GM23338 (cell line): ENCODE measurements around the gene LRRC63. TPM values are rescaled to one million over a fixed set of nuclear protein-coding genes. Genes with fewer than 3 reads are reported as not detected.

Experiments
- ATAC-seq: fragments of 200-7000 bp; cut with Tn5 transposase; 3 replicates; pipeline ENCODE4 v1.9.1; 2020
- DNase-seq: peaks from one replicate; pipeline ENCODE4 v3.0.0-alpha.2; 2015; ENCODE audit warnings: low spot score
- H2AFZ ChIP-seq: fragments of 200-600 bp; sonication (generic); 2 replicates; pipeline ENCODE4 v1.8.0; 2016; ENCODE audit warnings: antibody characterized with exemption, mild to moderate bottlenecking, moderate library complexity
- H3F3A ChIP-seq: fragments of 200-600 bp; sonication (generic); replicated peaks from 2 replicates; pipeline ENCODE4 v1.8.0; 2017; ENCODE audit warnings: antibody characterized with exemption, mixed run types, low read depth
- H3K27ac ChIP-seq: fragments of 200-600 bp; sonication (generic); 2 replicates; pipeline ENCODE4 v1.6.1; 2016; ENCODE audit warnings: low read depth
- H3K27me3 ChIP-seq: fragments of 200-600 bp; sonication (generic); 2 replicates; pipeline ENCODE4 v1.8.0; 2016; ENCODE audit warnings: mild to moderate bottlenecking, mixed run types, moderate library complexity; ENCODE audit not compliant: insufficient read depth
- H3K36me3 ChIP-seq: fragments of 200-600 bp; sonication (generic); 2 replicates; pipeline ENCODE4 v1.8.0; 2016; ENCODE audit warnings: mild to moderate bottlenecking; ENCODE audit not compliant: insufficient read depth
- H3K4me1 ChIP-seq: fragments of 200-600 bp; sonication (generic); 2 replicates; pipeline ENCODE4 v1.8.0; 2016; ENCODE audit warnings: mild to moderate bottlenecking, moderate library complexity; ENCODE audit not compliant: insufficient read depth
- H3K4me2 ChIP-seq: fragments of 200-600 bp; sonication (generic); 2 replicates; pipeline ENCODE4 v1.7.1; 2017; ENCODE audit warnings: mixed run types
- H3K4me3 ChIP-seq: fragments of 200-600 bp; sonication (generic); 2 replicates; pipeline ENCODE4 v1.6.1; 2016; ENCODE audit warnings: mixed run types
- H3K79me2 ChIP-seq: fragments of 200-600 bp; sonication (generic); replicated peaks from 2 replicates; pipeline ENCODE4 v1.8.0; 2017; ENCODE audit warnings: mild to moderate bottlenecking; ENCODE audit not compliant: insufficient read depth
- H3K9me2 ChIP-seq: fragments of 200-600 bp; sonication (generic); 2 replicates; pipeline ENCODE4 v1.8.0; 2017; ENCODE audit not compliant: insufficient read depth
- H4K20me1 ChIP-seq: fragments of 200-600 bp; sonication (generic); replicated peaks from 2 replicates; pipeline ENCODE4 v1.8.0; 2017; ENCODE audit warnings: mild to moderate bottlenecking; ENCODE audit not compliant: insufficient read depth
- H3K27ac Mint-ChIP-seq: 2 replicates; pipeline ENCODE4 v1.8.0; 2020; ENCODE audit warnings: inconsistent platforms, mild to moderate bottlenecking, moderate library complexity, mixed read lengths
- H3K27me3 Mint-ChIP-seq: 3 replicates; pipeline ENCODE4 v1.8.0; 2022; ENCODE audit warnings: low read depth, mild to moderate bottlenecking, moderate library complexity, mixed read lengths, inconsistent platforms; ENCODE audit not compliant: insufficient read depth, poor library complexity
- H3K36me3 Mint-ChIP-seq: 3 replicates; pipeline ENCODE4 v1.8.0; 2021; ENCODE audit warnings: low read depth, mild to moderate bottlenecking, inconsistent platforms, moderate library complexity, mixed read lengths
- H3K4me1 Mint-ChIP-seq: 3 replicates; pipeline ENCODE4 v1.8.0; 2020; ENCODE audit warnings: mild to moderate bottlenecking, inconsistent platforms, mixed read lengths
- H3K4me3 Mint-ChIP-seq: 3 replicates; pipeline ENCODE4 v1.8.0; 2021; ENCODE audit warnings: moderate library complexity, mild to moderate bottlenecking, inconsistent platforms, mixed read lengths
- H3K9me3 Mint-ChIP-seq: 3 replicates; pipeline ENCODE4 v1.8.0; 2020; ENCODE audit warnings: moderate library complexity, mild to moderate bottlenecking, inconsistent platforms, mixed read lengths
- CREB1 ChIP-seq: fragments of 250-450 bp; sonication (Bioruptor Pico); IDR thresholded peaks from 2 replicates; pipeline ENCODE4 v1.5.0; 2020; ENCODE audit warnings: low read depth, mild to moderate bottlenecking, moderate library complexity
- ETS1 ChIP-seq: IDR thresholded peaks from 2 replicates; pipeline ENCODE4 v1.6.1; 2016; ENCODE audit warnings: antibody characterized with exemption
- EZH2phosphoT487 ChIP-seq: fragments of 200-600 bp; sonication (generic); IDR thresholded peaks from one replicate; pipeline ENCODE4 v1.8.1; 2018; ENCODE audit warnings: antibody characterized with exemption; ENCODE audit not compliant: unreplicated experiment
- JUNB ChIP-seq: IDR thresholded peaks from one replicate; pipeline ENCODE4 v1.6.1; 2016; ENCODE audit warnings: antibody characterized with exemption; ENCODE audit not compliant: unreplicated experiment
- POLR2AphosphoS5 ChIP-seq: IDR thresholded peaks from 2 replicates; pipeline ENCODE4 v1.6.1; 2016; ENCODE audit warnings: antibody characterized with exemption, low read depth
- ZNF331 ChIP-seq: fragments of 250-450 bp; sonication (Bioruptor Pico); IDR thresholded peaks from 2 replicates; pipeline ENCODE4 v1.5.0; 2020; ENCODE audit warnings: low read depth, mild to moderate bottlenecking, moderate library complexity
- polyA plus RNA-seq: library from polyadenylated mRNA; unstranded; fragments of >200 nt; fragmentation: Nextera tagmentation; extraction: Ambion mirVana; gene quantifications from 2 replicates; pipeline ENCODE4 v1.2.1, GENCODE V29; 2016
- total RNA-seq: library from RNA; depleted of rRNA; stranded (reverse); fragments of >200 nt; shearing (Covaris generic); gene quantifications from 2 replicates; pipeline ENCODE4 v1.2.3, GENCODE V29; 2014
- TF ChIP-seq, protein P1 (sequence below): IDR thresholded peaks from one replicate; pipeline ENCODE4 v1.6.1; 2018; ENCODE audit warnings: antibody characterized with exemption; ENCODE audit not compliant: unreplicated experiment
- TF ChIP-seq, protein P2 (sequence below), 2 experiments: fragments of 200-600 bp in 1 of 2; sonication (generic) in 1 of 2; conservative IDR thresholded peaks; 2 replicates each; pipeline versions ENCODE4 v1.5.1 to v1.6.1; 2016 to 2017; ENCODE audit warnings: antibody characterized with exemption in 2 of 2, low read depth in 2 of 2, mild to moderate bottlenecking in 2 of 2, moderate library complexity in 1 of 2

Gene LRRC63
- total and polyA plus RNA-seq, 2 experiments from 2014 or later, result not detected

DNA sequence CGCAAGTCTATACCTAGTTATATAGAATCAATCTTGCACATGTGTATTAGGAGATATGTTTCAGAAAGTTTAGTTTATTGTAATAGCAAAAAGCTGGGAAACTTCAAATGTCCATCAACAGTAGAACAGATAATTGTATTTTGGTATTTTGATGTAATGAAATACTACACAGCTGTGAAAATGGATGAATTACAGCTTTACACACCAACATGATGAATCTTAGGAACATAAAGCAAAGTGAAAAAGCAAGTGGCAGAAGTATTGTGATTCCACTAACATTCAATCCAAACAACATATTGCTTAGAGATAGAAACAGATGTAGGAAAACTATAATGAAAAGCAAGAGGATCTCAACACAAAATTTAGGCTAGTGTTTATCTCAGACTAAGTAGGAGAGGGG lies 102.9 kb downstream of the LRRC63 start (continued):
- TF ChIP-seq, protein P1, sequence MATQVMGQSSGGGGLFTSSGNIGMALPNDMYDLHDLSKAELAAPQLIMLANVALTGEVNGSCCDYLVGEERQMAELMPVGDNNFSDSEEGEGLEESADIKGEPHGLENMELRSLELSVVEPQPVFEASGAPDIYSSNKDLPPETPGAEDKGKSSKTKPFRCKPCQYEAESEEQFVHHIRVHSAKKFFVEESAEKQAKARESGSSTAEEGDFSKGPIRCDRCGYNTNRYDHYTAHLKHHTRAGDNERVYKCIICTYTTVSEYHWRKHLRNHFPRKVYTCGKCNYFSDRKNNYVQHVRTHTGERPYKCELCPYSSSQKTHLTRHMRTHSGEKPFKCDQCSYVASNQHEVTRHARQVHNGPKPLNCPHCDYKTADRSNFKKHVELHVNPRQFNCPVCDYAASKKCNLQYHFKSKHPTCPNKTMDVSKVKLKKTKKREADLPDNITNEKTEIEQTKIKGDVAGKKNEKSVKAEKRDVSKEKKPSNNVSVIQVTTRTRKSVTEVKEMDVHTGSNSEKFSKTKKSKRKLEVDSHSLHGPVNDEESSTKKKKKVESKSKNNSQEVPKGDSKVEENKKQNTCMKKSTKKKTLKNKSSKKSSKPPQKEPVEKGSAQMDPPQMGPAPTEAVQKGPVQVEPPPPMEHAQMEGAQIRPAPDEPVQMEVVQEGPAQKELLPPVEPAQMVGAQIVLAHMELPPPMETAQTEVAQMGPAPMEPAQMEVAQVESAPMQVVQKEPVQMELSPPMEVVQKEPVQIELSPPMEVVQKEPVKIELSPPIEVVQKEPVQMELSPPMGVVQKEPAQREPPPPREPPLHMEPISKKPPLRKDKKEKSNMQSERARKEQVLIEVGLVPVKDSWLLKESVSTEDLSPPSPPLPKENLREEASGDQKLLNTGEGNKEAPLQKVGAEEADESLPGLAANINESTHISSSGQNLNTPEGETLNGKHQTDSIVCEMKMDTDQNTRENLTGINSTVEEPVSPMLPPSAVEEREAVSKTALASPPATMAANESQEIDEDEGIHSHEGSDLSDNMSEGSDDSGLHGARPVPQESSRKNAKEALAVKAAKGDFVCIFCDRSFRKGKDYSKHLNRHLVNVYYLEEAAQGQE, result no peak
- TF ChIP-seq EZH2phosphoT487 (no peak), CREB1 (CRISPR knock-in tag) (no peak), ZNF331 (CRISPR knock-in tag) (no peak), ETS1 (no peak), POLR2AphosphoS5 (no peak)
- TF ChIP-seq, protein P2, sequence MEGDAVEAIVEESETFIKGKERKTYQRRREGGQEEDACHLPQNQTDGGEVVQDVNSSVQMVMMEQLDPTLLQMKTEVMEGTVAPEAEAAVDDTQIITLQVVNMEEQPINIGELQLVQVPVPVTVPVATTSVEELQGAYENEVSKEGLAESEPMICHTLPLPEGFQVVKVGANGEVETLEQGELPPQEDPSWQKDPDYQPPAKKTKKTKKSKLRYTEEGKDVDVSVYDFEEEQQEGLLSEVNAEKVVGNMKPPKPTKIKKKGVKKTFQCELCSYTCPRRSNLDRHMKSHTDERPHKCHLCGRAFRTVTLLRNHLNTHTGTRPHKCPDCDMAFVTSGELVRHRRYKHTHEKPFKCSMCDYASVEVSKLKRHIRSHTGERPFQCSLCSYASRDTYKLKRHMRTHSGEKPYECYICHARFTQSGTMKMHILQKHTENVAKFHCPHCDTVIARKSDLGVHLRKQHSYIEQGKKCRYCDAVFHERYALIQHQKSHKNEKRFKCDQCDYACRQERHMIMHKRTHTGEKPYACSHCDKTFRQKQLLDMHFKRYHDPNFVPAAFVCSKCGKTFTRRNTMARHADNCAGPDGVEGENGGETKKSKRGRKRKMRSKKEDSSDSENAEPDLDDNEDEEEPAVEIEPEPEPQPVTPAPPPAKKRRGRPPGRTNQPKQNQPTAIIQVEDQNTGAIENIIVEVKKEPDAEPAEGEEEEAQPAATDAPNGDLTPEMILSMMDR (conservative IDR thresholded peaks at IDR 0.05; ENCODE audit: low read depth in 2 of 2), result no peak

GRCh38 chr13:46315036-46315435 lies 103.3 kb downstream of the LRRC63 start:
- no peak overlapping the region for H3K27ac ChIP-seq
- ATAC-seq (no peak), DNase-seq (no peak)
- H3K9me3 Mint-ChIP-seq, result no peaks in the 10 kb centered on the region
- peaks cover 19% of the 10 kb centered on the region for H3K9me2 ChIP-seq
- H3K36me3 Mint-ChIP-seq, result no peaks in the 10 kb centered on the region
- peaks cover 4% of the 10 kb centered on the region; the same call in 2 of the 3 replicates for H3K4me1 Mint-ChIP-seq
- H3F3A ChIP-seq, result no peaks in the 10 kb centered on the region
- H3K4me3 Mint-ChIP-seq, result no peak overlapping the region
- H2AFZ ChIP-seq, result no peak overlapping the region
- no peak overlapping the region for H3K4me3 ChIP-seq
- H3K27me3 ChIP-seq, result no peaks in the 10 kb centered on the region
- no peaks in the 10 kb centered on the region for H3K4me1 ChIP-seq
- H3K4me2 ChIP-seq, result no peak overlapping the region
- H3K79me2 ChIP-seq, result no peaks in the 10 kb centered on the region
- H3K27ac Mint-ChIP-seq, result no peak overlapping the region
- H3K27me3 Mint-ChIP-seq, result peaks cover 2% of the 10 kb centered on the region
- H3K36me3 ChIP-seq, result no peaks in the 10 kb centered on the region; the same call in 1 of the 2 replicates
- H4K20me1 ChIP-seq, result no peaks in the 10 kb centered on the region
- TF ChIP-seq JUNB (no peak), CREB1 (CRISPR knock-in tag) (no peak)
